Muscle layer of duodenum (tissue), 2 donors: Measurements from ENCODE around the gene PUSL1.

Source experiments
- H3K27ac ChIP-seq: one replicate; pipeline ENCODE4 v1.7.0; 2013; ENCODE audit warnings: mild to moderate bottlenecking, low read length
- H3K27me3 ChIP-seq: one replicate; pipeline ENCODE4 v1.7.0; 2013; ENCODE audit warnings: low read depth, mild to moderate bottlenecking, control low read depth, low read length
- H3K36me3 ChIP-seq, 2 donors: one replicate each; pipeline ENCODE4 v1.7.0; 2013; ENCODE audit warnings: low read length in 2 of 2, control low read depth in 1 of 2, mild to moderate bottlenecking in 1 of 2; ENCODE audit not compliant: insufficient read depth in 2 of 2, control insufficient read depth in 1 of 2
- H3K4me1 ChIP-seq, 2 donors: one replicate each; pipeline ENCODE4 v1.7.0; 2013; ENCODE audit warnings: low read length in 2 of 2, mild to moderate bottlenecking in 2 of 2, control low read depth in 1 of 2, moderate library complexity in 1 of 2; ENCODE audit not compliant: insufficient read depth in 2 of 2, control insufficient read depth in 1 of 2
- H3K4me3 ChIP-seq, 2 donors: one replicate each; pipeline ENCODE4 v1.7.0; 2013; ENCODE audit warnings: low read length in 2 of 2, low read depth in 1 of 2, mild to moderate bottlenecking in 1 of 2
- H3K9me3 ChIP-seq, 2 donors: one replicate each; pipeline ENCODE4 v1.7.0; 2013; ENCODE audit warnings: low read length in 2 of 2, control low read depth in 1 of 2, mild to moderate bottlenecking in 1 of 2; ENCODE audit not compliant: control insufficient read depth in 1 of 2
- donor health status: healthy.

PUSL1 gene

GRCh38 chr1:1321477-1321876, 13.1 kb downstream of the PUSL1 start:
- Histone ChIP-seq H3K9me3 (no peaks in the 10 kb centered on the region), H3K4me3 (no peak overlapping the region), H3K36me3 (peaks cover 6 to 26% of the 10 kb centered on the region in 2 donors), H3K27ac (no peak overlapping the region), H3K27me3 (no peaks in the 10 kb centered on the region), H3K4me1 (peaks cover 6 to 61% of the 10 kb centered on the region in 2 donors)

GRCh38 chr1:1322418-1322817, 14.0 kb downstream of the PUSL1 start:
- Histone ChIP-seq H3K4me3 (no peak overlapping the region), H3K27ac (no peak overlapping the region), H3K27me3 (no peaks in the 10 kb centered on the region), H3K4me1 (peaks cover 6 to 62% of the 10 kb centered on the region in 2 donors), H3K9me3 (no peaks in the 10 kb centered on the region), H3K36me3 (peaks cover 6 to 35% of the 10 kb centered on the region in 2 donors)

- Histone ChIP-seq H3K4me3 (no peak overlapping the region), H3K27me3 (no peaks in the 10 kb centered on the region), H3K36me3 (peaks cover 6 to 37% of the 10 kb centered on the region in 2 donors), H3K9me3 (no peaks in the 10 kb centered on the region), H3K27ac (no peak overlapping the region), H3K4me1 (peaks cover 6 to 57% of the 10 kb centered on the region in 2 donors)
These were observed 14.6 kb downstream of the PUSL1 start for GRCh38 chr1:1322952-1323351.

GRCh38 chr1:1324084-1324523, 15.7 kb downstream of the PUSL1 start:
- no peaks in the 10 kb centered on the region for H3K9me3 ChIP-seq
- peaks cover 6 to 45% of the 10 kb centered on the region in 2 donors for H3K4me1 ChIP-seq
- H3K36me3 ChIP-seq: peaks cover 2 to 43% of the 10 kb centered on the region in 2 donors
- peak overlapping the region; percentile 46 to 94 for H3K4me3 ChIP-seq
- H3K27me3 ChIP-seq: no peaks in the 10 kb centered on the region
- H3K27ac ChIP-seq: no peak overlapping the region

- Histone ChIP-seq H3K27me3 (no peaks in the 10 kb centered on the region), H3K9me3 (no peaks in the 10 kb centered on the region), H3K36me3 (peaks cover 0 to 37% of the 10 kb centered on the region in 2 donors), H3K4me1 (peaks cover 6 to 44% of the 10 kb centered on the region in 2 donors), H3K27ac (peak within 1 kb of the TSS; percentile 31), H3K4me3 (peak within 1 kb of the TSS; percentile 55 to 94)
These were observed 16.3 kb downstream of the PUSL1 start, which contains the start of the genes CPTP and INTS11 for GRCh38 chr1:1324524-1325287. Gene CPTP (plus strand): TSS chr1:1324802. CDS start chr1:1326911, 2,109 bp downstream. Gene INTS11 (minus strand): TSS chr1:1324660. CDS start chr1:1324608, 52 bp downstream.

GRCh38 chr1:1325288-1326074, 17.1 kb downstream of the PUSL1 start:
- Histone ChIP-seq H3K27me3 (no peaks in the 10 kb centered on the region), H3K36me3 (peaks cover 0 to 30% of the 10 kb centered on the region in 2 donors), H3K4me3 (peak overlapping the region; percentile 55 to 94), H3K9me3 (no peaks in the 10 kb centered on the region), H3K4me1 (peaks cover 6 to 45% of the 10 kb centered on the region in 2 donors), H3K27ac (peak overlapping the region; percentile 31)

- Histone ChIP-seq H3K36me3 (peaks cover 0 to 30% of the 10 kb centered on the region in 2 donors), H3K4me1 (peaks cover 6 to 47% of the 10 kb centered on the region in 2 donors), H3K27me3 (no peaks in the 10 kb centered on the region), H3K27ac (no peak overlapping the region), H3K9me3 (no peaks in the 10 kb centered on the region), H3K4me3 (peak overlapping the region; percentile 55 to 94)
These were observed 17.7 kb downstream of the PUSL1 start for GRCh38 chr1:1326075-1326605.

- Histone ChIP-seq H3K27ac (no peak overlapping the region), H3K36me3 (peaks cover 0 to 25% of the 10 kb centered on the region in 2 donors), H3K27me3 (no peaks in the 10 kb centered on the region), H3K9me3 (no peaks in the 10 kb centered on the region), H3K4me1 (peaks cover 6 to 37% of the 10 kb centered on the region in 2 donors), H3K4me3 (no peak overlapping the region)
These were observed 18.9 kb downstream of the PUSL1 start for GRCh38 chr1:1327291-1327690.

GRCh38 chr1:1328254-1328653, 19.9 kb downstream of the PUSL1 start:
- Histone ChIP-seq H3K36me3 (peaks cover 0 to 25% of the 10 kb centered on the region in 2 donors), H3K9me3 (no peaks in the 10 kb centered on the region), H3K27me3 (no peaks in the 10 kb centered on the region), H3K27ac (no peak overlapping the region), H3K4me3 (no peak overlapping the region), H3K4me1 (peaks cover 6 to 32% of the 10 kb centered on the region in 2 donors)

- peaks cover 0 to 25% of the 10 kb centered on the region in 2 donors for H3K36me3 ChIP-seq
- no peaks in the 10 kb centered on the region for H3K27me3 ChIP-seq
- H3K27ac ChIP-seq: no peak overlapping the region
- no peak overlapping the region for H3K4me3 ChIP-seq
- H3K4me1 ChIP-seq: peaks cover 6 to 27% of the 10 kb centered on the region in 2 donors
- H3K9me3 ChIP-seq: no peaks in the 10 kb centered on the region
These were observed 21.2 kb downstream of the PUSL1 start for GRCh38 chr1:1329304-1330210.
